Measurements from ENCODE around the gene FCER1G.

FCER1G gene

DNA sequence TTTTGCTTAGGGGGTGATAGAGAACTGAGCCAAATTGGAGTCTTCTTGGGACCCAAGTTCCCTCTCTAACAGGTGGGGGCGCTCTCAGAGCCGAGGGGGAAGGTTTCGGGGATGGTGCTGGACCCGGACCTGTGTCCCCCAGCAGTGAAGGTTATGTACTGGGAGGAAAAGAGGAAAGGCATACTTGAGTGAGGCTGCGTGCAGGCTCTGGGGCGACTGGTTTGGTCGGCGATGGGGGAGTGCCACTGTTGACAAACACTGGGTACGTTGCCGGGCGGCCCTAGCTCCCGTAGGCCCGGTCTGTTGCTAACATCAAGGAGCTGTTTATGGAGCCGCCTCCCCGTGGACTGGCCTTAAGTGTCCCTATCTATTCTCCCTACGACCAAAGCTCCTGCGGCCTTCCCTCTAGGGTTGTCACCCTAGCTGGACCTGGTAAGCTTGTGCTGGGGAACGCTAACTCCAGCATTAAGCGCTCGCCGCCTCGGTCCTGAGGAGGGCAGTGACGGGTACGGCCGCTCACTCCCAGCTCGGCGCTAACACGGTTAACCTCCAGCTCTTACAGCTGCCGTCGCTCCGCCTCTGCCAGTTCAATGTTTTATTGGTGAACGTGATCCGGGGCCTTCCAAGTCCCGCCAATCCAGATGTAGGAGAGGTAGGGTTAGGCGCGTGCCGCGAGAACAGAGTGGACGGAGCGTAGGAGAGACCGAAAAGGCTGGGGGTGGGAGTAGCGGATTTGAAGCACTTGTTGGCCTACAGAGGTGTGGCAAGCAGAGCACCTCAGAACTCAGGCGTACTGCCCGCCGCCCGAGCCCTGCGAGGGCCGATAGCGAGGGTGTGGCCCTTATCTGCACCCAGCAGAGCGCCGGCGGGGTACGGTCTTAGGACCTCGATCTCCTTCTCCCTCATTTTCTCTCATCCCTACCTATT lies 49.1 kb upstream of the FCER1G start, which contains the start of gene PPOX (continued):
- TF ChIP-seq, protein P1, sequence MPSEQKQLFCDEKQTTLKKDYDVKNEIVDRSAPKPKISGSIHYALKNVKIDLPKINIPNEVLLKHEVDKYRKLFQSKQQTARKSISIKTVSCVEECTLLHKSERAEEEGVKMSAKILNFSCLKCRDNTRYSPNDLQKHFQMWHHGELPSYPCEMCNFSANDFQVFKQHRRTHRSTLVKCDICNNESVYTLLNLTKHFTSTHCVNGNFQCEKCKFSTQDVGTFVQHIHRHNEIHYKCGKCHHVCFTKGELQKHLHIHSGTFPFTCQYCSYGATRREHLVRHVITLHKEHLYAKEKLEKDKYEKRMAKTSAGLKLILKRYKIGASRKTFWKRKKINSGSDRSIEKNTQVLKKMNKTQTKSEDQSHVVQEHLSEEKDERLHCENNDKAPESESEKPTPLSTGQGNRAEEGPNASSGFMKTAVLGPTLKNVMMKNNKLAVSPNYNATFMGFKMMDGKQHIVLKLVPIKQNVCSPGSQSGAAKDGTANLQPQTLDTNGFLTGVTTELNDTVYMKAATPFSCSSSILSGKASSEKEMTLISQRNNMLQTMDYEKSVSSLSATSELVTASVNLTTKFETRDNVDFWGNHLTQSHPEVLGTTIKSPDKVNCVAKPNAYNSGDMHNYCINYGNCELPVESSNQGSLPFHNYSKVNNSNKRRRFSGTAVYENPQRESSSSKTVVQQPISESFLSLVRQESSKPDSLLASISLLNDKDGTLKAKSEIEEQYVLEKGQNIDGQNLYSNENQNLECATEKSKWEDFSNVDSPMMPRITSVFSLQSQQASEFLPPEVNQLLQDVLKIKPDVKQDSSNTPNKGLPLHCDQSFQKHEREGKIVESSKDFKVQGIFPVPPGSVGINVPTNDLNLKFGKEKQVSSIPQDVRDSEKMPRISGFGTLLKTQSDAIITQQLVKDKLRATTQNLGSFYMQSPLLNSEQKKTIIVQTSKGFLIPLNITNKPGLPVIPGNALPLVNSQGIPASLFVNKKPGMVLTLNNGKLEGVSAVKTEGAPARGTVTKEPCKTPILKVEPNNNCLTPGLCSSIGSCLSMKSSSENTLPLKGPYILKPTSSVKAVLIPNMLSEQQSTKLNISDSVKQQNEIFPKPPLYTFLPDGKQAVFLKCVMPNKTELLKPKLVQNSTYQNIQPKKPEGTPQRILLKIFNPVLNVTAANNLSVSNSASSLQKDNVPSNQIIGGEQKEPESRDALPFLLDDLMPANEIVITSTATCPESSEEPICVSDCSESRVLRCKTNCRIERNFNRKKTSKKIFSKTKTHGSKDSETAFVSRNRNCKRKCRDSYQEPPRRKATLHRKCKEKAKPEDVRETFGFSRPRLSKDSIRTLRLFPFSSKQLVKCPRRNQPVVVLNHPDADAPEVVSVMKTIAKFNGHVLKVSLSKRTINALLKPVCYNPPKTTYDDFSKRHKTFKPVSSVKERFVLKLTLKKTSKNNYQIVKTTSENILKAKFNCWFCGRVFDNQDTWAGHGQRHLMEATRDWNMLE (tag by site-specific recombination; conservative IDR thresholded peaks at IDR 0.05; ENCODE audit: low read depth): no peak
- TF ChIP-seq ZNF433 (tag by site-specific recombination; IDR thresholded peaks at IDR 0.05; ENCODE audit: low read depth): no peak
- no peak for TF ChIP-seq ZNF791 (tag by site-specific recombination; IDR thresholded peaks at IDR 0.05)
- no peak for TF ChIP-seq ZNF785 (tag by site-specific recombination; IDR thresholded peaks at IDR 0.05)
- TF ChIP-seq ZNF324 (tag by site-specific recombination; IDR thresholded peaks at IDR 0.05): no peak
- peak; percentile 75 for TF ChIP-seq ZNF366 (tag by site-specific recombination; conservative IDR thresholded peaks at IDR 0.05)
- TF ChIP-seq ZIC2 (tag by site-specific recombination; IDR thresholded peaks at IDR 0.05): no peak
- TF ChIP-seq, protein P2, sequence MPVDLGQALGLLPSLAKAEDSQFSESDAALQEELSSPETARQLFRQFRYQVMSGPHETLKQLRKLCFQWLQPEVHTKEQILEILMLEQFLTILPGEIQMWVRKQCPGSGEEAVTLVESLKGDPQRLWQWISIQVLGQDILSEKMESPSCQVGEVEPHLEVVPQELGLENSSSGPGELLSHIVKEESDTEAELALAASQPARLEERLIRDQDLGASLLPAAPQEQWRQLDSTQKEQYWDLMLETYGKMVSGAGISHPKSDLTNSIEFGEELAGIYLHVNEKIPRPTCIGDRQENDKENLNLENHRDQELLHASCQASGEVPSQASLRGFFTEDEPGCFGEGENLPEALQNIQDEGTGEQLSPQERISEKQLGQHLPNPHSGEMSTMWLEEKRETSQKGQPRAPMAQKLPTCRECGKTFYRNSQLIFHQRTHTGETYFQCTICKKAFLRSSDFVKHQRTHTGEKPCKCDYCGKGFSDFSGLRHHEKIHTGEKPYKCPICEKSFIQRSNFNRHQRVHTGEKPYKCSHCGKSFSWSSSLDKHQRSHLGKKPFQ (tag by site-specific recombination; IDR thresholded peaks at IDR 0.05): no peak
- TF ChIP-seq WT1 (tag by site-specific recombination; IDR thresholded peaks at IDR 0.05): peak; percentile 65
- TF ChIP-seq SCRT1 (tag by site-specific recombination; IDR thresholded peaks at IDR 0.05; ENCODE audit: borderline replicate concordance): peak; percentile 90
- 0 out of 2 replicates have a peak, but pooled peaks have one; percentile 8 for TF ChIP-seq GLIS1 (tag by site-specific recombination; IDR thresholded peaks at IDR 0.05)
- no peak for TF ChIP-seq ZNF221 (tag by site-specific recombination; IDR thresholded peaks at IDR 0.05; ENCODE audit: borderline replicate concordance)
- TF ChIP-seq ZNF664 (tag by site-specific recombination; IDR thresholded peaks at IDR 0.05): no peak
- no peak for TF ChIP-seq ZNF792 (tag by site-specific recombination; IDR thresholded peaks at IDR 0.05)
- TF ChIP-seq ZNF223 (tag by site-specific recombination; IDR thresholded peaks at IDR 0.05): no peak
- no peak for TF ChIP-seq ZNF133 (tag by site-specific recombination; IDR thresholded peaks at IDR 0.05)
- TF ChIP-seq ZNF140 (tag by site-specific recombination; IDR thresholded peaks at IDR 0.05): no peak
- no peak for TF ChIP-seq ZFP41 (tag by site-specific recombination; IDR thresholded peaks at IDR 0.05; ENCODE audit: borderline replicate concordance)
- TF ChIP-seq, protein P3, sequence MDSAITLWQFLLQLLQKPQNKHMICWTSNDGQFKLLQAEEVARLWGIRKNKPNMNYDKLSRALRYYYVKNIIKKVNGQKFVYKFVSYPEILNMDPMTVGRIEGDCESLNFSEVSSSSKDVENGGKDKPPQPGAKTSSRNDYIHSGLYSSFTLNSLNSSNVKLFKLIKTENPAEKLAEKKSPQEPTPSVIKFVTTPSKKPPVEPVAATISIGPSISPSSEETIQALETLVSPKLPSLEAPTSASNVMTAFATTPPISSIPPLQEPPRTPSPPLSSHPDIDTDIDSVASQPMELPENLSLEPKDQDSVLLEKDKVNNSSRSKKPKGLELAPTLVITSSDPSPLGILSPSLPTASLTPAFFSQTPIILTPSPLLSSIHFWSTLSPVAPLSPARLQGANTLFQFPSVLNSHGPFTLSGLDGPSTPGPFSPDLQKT (IDR thresholded peaks at IDR 0.05; ENCODE audit: borderline replicate concordance, low read depth, low read length): no peak
- no peak for TF ChIP-seq GLIS2 (tag by site-specific recombination; IDR thresholded peaks at IDR 0.05)
- TF ChIP-seq RBAK (tag by site-specific recombination; IDR thresholded peaks at IDR 0.05): no peak
- TF ChIP-seq, protein P4, sequence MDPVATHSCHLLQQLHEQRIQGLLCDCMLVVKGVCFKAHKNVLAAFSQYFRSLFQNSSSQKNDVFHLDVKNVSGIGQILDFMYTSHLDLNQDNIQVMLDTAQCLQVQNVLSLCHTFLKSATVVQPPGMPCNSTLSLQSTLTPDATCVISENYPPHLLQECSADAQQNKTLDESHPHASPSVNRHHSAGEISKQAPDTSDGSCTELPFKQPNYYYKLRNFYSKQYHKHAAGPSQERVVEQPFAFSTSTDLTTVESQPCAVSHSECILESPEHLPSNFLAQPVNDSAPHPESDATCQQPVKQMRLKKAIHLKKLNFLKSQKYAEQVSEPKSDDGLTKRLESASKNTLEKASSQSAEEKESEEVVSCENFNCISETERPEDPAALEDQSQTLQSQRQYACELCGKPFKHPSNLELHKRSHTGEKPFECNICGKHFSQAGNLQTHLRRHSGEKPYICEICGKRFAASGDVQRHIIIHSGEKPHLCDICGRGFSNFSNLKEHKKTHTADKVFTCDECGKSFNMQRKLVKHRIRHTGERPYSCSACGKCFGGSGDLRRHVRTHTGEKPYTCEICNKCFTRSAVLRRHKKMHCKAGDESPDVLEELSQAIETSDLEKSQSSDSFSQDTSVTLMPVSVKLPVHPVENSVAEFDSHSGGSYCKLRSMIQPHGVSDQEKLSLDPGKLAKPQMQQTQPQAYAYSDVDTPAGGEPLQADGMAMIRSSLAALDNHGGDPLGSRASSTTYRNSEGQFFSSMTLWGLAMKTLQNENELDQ (tag by site-specific recombination; IDR thresholded peaks at IDR 0.05; ENCODE audit: low read depth): no peak
- peak; percentile 31; the same call in 1 of the 2 replicates for TF ChIP-seq OSR2 (tag by site-specific recombination; IDR thresholded peaks at IDR 0.05)
- TF ChIP-seq, protein P5, sequence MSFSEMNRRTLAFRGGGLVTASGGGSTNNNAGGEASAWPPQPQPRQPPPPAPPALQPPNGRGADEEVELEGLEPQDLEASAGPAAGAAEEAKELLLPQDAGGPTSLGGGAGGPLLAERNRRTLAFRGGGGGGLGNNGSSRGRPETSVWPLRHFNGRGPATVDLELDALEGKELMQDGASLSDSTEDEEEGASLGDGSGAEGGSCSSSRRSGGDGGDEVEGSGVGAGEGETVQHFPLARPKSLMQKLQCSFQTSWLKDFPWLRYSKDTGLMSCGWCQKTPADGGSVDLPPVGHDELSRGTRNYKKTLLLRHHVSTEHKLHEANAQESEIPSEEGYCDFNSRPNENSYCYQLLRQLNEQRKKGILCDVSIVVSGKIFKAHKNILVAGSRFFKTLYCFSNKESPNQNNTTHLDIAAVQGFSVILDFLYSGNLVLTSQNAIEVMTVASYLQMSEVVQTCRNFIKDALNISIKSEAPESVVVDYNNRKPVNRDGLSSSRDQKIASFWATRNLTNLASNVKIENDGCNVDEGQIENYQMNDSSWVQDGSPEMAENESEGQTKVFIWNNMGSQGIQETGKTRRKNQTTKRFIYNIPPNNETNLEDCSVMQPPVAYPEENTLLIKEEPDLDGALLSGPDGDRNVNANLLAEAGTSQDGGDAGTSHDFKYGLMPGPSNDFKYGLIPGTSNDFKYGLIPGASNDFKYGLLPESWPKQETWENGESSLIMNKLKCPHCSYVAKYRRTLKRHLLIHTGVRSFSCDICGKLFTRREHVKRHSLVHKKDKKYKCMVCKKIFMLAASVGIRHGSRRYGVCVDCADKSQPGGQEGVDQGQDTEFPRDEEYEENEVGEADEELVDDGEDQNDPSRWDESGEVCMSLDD (tag by site-specific recombination; IDR thresholded peaks at IDR 0.05): peak; percentile 74; the same call in 1 of the 2 replicates
- TF ChIP-seq REPIN1 (tag by site-specific recombination; IDR thresholded peaks at IDR 0.05; ENCODE audit: low read depth): no peak
